ENCODE measurements around the gene DLG5. TPM values are rescaled to one million over a fixed set of nuclear protein-coding genes. Genes with fewer than 3 reads are reported as not detected.

DLG5 gene
- total RNA-seq, 1 donor from 2014 or later: 5.4 TPM

DNA sequence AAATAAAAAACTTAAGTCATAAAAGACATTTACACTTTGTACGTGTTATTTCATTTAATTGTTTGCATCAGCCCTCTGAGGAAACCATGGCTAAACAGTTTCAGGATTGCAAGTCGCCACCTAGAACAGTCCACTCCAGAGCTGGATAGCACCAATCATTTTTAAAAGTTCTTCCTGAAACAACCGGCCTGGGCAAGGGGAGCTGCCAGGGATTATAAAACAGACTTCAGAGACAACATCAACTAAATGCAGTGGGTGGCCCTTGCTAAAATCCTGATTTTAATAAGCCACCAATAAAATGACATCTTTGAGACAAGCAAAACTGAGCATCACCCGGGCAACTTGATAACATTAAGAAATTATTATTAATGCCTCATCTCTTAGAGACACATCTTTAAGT is 13.5 kb downstream of the DLG5 start:
- DNase-seq: no peak
- no peaks in the 10 kb centered on the region for H3K9me3 Mint-ChIP-seq
- no peaks in the 10 kb centered on the region for H3K4me1 Mint-ChIP-seq
- no peak overlapping the region for H3K4me3 Mint-ChIP-seq
- H3K36me3 Mint-ChIP-seq (ENCODE audit: low read depth): no peaks in the 10 kb centered on the region
- H3K27ac Mint-ChIP-seq: no peak overlapping the region
- intact Hi-C loops (cut with micrococcal nuclease): no loop called here
- H3K27me3 Mint-ChIP-seq: peaks cover 8% of the 10 kb centered on the region

DNA sequence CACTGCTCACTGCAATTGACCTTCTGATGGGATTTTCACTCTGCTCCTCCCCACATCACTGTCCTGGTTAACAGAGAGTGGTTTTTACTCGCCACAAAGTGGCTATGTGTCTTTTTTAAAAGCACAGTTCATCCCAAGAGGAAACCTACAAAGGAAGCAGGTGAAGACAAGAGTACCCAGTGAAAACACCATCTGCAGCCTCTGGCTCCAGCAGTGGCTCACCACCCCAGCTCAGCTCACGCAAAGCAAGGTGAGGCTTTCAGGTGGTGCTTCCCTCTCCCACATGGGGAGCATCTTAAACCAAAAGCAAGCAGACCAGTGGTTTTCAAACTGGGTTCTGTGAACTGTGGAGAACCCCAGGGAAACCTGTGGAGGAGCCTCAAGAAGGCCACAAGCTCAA is 14.0 kb downstream of the DLG5 start:
- Mint-ChIP-seq H3K36me3 (ENCODE audit: low read depth) (no peaks in the 10 kb centered on the region), H3K4me3 (no peak overlapping the region), H3K27me3 (peaks cover 8% of the 10 kb centered on the region), H3K9me3 (no peaks in the 10 kb centered on the region), H3K4me1 (peaks cover 2% of the 10 kb centered on the region), H3K27ac (no peak overlapping the region)
- no peak for DNase-seq
- intact Hi-C loops (cut with micrococcal nuclease): no loop called here

DNA sequence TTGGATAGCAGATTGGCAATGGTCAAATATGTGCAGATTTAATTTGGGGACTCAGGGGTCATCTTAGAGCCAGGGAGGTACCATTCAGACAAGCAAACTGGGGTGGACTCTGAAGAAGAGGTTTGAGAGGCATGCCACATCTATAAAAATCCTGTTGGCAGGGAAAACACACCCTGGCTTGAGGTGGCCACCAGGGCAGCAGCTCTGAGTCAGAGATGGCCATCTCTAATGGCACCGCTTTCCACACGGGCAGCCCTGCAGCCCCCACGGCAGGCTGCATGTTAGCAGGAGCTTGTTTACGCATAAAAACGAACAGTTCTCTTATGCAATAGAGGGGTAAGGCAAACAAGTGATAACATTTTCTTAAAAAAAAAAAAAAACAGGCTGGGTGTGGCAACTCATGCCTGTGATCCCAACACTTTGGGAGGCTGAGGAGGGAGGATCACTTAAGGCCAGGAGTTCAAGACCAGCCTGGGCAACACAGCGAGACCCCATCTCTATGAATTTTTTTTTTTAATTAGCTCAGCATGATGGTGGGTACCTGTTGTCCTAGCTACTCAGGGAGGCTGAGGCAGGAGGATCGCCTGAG is 14.9 kb downstream of the DLG5 start:
- peaks cover 2% of the 10 kb centered on the region for H3K4me1 Mint-ChIP-seq
- DNase-seq: no peak
- H3K27me3 Mint-ChIP-seq: peaks cover 8% of the 10 kb centered on the region
- no peaks in the 10 kb centered on the region for H3K36me3 Mint-ChIP-seq (ENCODE audit: low read depth)
- no peaks in the 10 kb centered on the region for H3K9me3 Mint-ChIP-seq
- H3K4me3 Mint-ChIP-seq: no peak overlapping the region
- H3K27ac Mint-ChIP-seq: no peak overlapping the region
- intact Hi-C loops (cut with micrococcal nuclease): no loop called here

DNA sequence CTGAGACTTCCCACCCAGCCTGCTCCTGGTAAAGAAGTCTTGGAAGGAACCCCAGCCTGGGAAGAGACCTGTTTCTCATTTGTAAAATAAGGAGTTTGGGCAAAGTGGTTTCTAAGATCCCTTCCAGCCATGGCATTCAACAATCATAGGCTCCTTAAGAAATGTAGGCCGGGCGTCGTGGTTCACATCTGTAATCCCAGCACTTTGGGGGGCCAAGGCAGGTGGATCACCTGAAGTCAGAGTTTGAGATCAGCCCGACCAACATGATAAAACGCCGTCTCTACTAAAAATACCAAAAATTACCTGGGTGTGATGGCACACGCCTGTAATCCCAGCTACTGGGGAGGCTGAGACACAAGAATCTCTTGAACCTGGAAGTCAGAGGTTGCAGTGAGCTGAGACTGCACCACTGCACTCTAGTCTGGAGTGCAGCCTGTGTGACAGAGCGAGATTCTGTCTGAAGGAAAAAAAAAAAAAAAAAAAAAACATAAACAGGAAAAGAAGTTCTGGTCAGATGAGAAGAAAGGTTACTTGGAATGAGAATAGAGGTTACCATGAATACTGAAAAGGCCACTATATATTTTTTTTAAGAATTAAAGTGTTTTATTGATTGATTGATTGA is 15.9 kb downstream of the DLG5 start:
- Mint-ChIP-seq H3K36me3 (ENCODE audit: low read depth) (no peaks in the 10 kb centered on the region), H3K27ac (no peak overlapping the region), H3K27me3 (peaks cover 8% of the 10 kb centered on the region), H3K4me1 (peaks cover 2% of the 10 kb centered on the region), H3K9me3 (no peaks in the 10 kb centered on the region), H3K4me3 (no peak overlapping the region)
- intact Hi-C loops (cut with micrococcal nuclease): no loop called here
- no peak for DNase-seq

DNA sequence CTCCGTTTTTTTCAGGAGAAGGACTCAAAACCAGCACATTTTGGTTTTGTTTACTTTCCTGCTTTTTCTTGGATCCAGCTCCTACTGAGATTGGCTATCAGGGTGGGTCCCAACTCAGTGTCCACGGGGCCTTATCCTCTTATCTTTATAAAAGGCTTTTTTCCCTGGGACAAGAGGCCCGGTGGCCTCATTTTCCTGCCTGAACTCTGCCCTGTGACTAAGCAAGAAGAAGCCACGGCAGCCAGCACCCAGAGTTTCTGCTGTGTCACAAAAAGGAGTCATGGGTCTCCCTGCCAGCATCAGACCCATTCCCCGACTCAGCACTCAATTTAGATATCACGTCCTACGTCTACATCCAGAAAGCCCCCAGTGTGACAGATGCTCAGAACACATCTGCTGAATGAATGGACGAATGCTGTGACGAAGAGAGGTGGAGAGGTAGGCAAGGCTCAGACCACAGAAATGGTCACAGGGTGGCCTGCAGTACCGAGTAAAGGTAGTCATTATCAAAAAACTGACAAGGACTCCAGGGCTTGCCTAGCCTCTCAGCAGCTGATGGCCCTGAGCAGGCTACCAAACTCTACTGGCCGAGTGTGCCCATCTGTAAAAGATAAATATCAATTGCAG is 16.7 kb downstream of the DLG5 start:
- Mint-ChIP-seq H3K4me1 (peaks cover 2% of the 10 kb centered on the region), H3K4me3 (no peak overlapping the region), H3K9me3 (no peaks in the 10 kb centered on the region), H3K27me3 (peaks cover 8% of the 10 kb centered on the region), H3K27ac (no peak overlapping the region), H3K36me3 (ENCODE audit: low read depth) (no peaks in the 10 kb centered on the region)
- intact Hi-C loops (cut with micrococcal nuclease): no loop called here
- DNase-seq: no peak

DNA sequence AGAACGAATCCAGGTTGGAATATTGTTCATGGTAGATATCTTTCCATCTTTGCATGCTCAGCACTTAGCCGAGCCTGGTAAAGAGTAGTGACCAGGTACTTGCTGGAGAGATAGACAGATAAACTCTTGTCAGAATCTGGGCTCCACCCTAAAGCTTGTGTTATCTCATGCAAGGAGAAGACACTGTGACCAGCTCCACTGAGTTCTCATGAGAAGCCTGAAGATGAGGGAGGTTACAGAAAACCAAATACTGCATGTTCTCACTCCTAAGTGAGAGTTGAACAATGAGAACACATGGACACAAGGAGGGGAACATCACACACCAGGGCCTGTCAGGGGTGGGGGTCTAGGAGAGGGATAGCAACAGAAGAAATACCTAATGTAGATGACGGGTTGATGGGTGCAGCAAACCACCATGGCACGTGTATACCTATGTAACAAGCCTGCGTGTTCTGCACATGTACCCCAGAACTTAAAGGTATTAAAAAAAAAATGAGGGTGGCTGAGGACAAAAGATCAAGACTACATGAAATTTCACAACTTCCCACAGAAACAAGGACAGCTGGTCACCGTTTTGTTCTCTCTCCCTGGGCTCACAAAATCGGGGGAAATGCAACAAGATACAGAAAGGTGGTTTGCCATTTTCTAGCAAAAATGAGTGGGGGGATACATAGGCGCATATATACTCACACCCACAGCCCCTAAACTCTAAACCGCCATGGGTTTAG is 17.4 kb downstream of the DLG5 start:
- Mint-ChIP-seq H3K27ac (no peak overlapping the region), H3K4me3 (no peak overlapping the region), H3K4me1 (peaks cover 2% of the 10 kb centered on the region), H3K27me3 (peaks cover 4% of the 10 kb centered on the region), H3K36me3 (ENCODE audit: low read depth) (no peaks in the 10 kb centered on the region), H3K9me3 (no peaks in the 10 kb centered on the region)
- no peak for DNase-seq
- intact Hi-C loops (cut with micrococcal nuclease): no loop called here

DNA sequence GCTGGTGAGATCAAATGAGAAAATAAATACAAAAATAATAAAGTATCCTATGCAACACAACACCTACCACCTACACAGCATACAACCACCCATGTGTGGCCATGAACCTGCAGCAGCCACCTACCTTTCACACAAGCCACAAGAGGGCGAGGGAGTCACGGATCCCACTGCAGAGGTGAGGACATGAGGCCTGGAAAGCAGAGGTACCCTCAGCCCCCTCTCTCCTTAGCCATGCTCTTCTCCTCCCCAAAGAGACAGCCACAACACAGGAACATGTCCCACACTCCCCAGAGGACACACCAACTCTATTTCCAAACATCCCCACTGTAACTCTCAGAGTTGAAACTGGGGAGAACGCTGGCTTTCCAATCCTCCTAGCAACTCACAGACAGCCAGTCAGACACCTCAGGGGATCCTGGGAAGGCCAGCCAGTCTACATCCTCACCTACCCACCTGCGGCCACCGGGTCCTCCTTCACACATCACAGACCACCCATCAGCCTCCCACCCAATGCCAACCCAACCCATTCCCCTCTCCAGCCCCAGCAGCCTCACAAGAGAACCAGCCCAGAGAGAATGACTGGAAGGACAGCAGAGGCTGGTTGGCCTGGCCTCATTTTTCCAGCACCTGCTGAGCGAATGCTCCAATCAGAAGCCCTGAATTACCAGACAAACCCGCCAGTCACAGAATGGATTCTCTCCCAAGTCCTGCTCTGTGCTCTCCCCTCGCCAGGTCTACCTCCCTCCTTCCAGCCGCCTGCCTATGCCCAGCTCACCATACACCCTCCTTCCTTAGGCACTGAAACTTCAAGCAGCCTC is 18.4 kb downstream of the DLG5 start:
- Mint-ChIP-seq H3K27ac (no peak overlapping the region), H3K9me3 (no peaks in the 10 kb centered on the region), H3K27me3 (peaks cover 4% of the 10 kb centered on the region), H3K4me3 (no peak overlapping the region), H3K36me3 (ENCODE audit: low read depth) (no peaks in the 10 kb centered on the region), H3K4me1 (peaks cover 2% of the 10 kb centered on the region)
- intact Hi-C loops (cut with micrococcal nuclease): no loop called here
- DNase-seq: no peak

DNA sequence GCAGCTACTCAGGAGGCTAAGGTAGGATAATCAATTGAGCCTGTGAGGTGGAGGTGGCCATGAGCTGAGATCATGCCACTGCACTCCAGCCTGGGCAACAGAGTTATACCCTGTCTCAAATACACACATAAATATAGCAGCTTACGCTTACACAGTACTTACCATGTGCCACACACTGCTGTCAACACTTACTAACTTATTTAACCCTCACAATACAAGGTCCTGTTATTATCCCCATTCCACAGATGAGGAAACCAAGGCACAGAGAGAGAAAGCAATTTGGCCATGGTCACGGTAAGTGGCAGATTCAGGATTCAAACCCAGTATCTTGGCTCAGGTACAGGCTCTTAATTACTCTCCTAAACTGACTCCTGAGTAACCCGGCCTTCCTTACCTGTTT is 19.1 kb downstream of the DLG5 start:
- no peak overlapping the region for H3K4me3 Mint-ChIP-seq
- no peaks in the 10 kb centered on the region for H3K9me3 Mint-ChIP-seq
- intact Hi-C loops (cut with micrococcal nuclease): no loop called here
- no peak overlapping the region for H3K27ac Mint-ChIP-seq
- H3K36me3 Mint-ChIP-seq (ENCODE audit: low read depth): no peaks in the 10 kb centered on the region
- H3K27me3 Mint-ChIP-seq: peaks cover 4% of the 10 kb centered on the region
- peaks cover 2% of the 10 kb centered on the region for H3K4me1 Mint-ChIP-seq
- no peak for DNase-seq

DNA sequence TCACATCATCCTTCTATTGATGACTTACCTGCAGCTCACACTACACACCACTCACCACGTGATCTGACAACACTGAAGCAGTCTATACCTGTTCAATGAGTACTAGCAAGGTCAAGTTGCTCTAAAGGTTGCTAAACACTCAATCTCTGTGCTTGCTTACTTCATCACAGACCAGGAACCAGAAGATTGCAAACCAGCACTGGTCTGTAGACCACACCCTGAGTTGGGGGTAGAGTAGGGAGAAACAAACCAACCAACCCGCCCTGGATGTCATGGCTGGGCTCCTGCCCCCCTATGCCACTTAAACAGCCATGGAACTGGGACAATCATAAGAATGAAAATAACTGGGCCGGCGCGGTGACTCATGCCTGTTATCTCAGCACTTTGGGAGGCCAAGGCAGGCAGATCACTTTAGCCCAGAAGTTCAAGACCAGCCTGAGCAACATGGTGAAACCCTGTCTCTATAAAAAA is 19.6 kb downstream of the DLG5 start:
- no peak for DNase-seq
- Mint-ChIP-seq H3K9me3 (no peaks in the 10 kb centered on the region), H3K4me3 (no peak overlapping the region), H3K27me3 (peaks cover 4% of the 10 kb centered on the region), H3K4me1 (peaks cover 2% of the 10 kb centered on the region), H3K36me3 (ENCODE audit: low read depth) (no peaks in the 10 kb centered on the region), H3K27ac (no peak overlapping the region)
- intact Hi-C loops (cut with micrococcal nuclease): no loop called here

DNA sequence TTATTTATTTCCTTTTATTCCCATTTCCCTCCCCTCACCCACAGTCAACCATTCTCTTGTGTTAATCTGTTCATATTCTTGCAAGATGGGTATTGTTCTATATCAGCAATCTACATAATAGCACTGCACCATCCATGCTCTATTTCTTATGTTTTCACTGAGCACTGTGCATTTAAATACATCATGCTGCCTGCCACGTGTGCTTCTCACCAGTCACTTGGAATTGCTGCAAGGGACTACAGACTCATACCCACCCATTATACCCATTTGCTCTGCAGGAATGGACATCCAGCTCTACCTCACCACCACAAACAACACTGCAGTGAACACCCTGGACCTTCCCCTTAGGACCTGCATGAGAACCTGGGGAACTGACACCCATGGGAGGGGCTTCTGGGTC is 20.8 kb downstream of the DLG5 start:
- intact Hi-C loops (cut with micrococcal nuclease): no loop called here
- Mint-ChIP-seq H3K27me3 (peaks cover 4% of the 10 kb centered on the region), H3K9me3 (no peaks in the 10 kb centered on the region), H3K36me3 (ENCODE audit: low read depth) (no peaks in the 10 kb centered on the region), H3K4me1 (peaks cover 2% of the 10 kb centered on the region), H3K27ac (no peak overlapping the region), H3K4me3 (no peak overlapping the region)
- no peak for DNase-seq

DNA sequence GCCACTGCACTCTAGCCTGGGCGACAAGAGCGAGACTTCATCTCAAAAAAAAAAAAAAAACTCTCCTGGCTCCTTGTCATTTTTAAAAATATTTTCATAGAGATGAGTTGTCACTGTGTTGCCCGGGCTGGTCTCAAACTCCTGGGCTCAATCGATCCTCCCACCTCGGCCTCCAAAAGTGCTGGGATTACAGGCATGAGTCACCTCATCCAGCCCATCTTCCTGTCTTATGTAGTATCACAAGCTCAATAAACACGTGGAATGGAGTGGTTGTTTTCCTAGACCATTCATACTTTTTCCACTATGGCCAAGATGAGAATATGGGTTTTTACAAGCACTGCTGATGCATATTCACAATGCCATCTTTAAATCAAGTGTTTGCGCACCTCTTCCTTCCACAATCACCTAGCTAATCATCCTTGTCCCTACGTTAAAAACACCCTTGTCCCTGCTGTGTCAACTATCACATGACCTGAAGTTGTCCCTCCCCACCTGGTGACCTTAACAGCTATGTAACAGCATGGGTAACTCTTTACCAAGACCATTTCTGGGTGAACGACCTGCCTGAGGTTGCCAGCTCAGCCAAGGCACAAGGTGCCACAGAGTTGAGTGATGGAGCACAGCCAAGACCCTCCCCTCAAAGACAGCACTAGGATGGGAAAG is 21.3 kb downstream of the DLG5 start:
- H3K4me3 Mint-ChIP-seq: no peak overlapping the region
- no peaks in the 10 kb centered on the region for H3K9me3 Mint-ChIP-seq
- peaks cover 2% of the 10 kb centered on the region for H3K4me1 Mint-ChIP-seq
- no peak overlapping the region for H3K27ac Mint-ChIP-seq
- no peak for DNase-seq
- intact Hi-C loops (cut with micrococcal nuclease): no loop called here
- peaks cover 4% of the 10 kb centered on the region for H3K27me3 Mint-ChIP-seq
- no peaks in the 10 kb centered on the region for H3K36me3 Mint-ChIP-seq (ENCODE audit: low read depth)

DNA sequence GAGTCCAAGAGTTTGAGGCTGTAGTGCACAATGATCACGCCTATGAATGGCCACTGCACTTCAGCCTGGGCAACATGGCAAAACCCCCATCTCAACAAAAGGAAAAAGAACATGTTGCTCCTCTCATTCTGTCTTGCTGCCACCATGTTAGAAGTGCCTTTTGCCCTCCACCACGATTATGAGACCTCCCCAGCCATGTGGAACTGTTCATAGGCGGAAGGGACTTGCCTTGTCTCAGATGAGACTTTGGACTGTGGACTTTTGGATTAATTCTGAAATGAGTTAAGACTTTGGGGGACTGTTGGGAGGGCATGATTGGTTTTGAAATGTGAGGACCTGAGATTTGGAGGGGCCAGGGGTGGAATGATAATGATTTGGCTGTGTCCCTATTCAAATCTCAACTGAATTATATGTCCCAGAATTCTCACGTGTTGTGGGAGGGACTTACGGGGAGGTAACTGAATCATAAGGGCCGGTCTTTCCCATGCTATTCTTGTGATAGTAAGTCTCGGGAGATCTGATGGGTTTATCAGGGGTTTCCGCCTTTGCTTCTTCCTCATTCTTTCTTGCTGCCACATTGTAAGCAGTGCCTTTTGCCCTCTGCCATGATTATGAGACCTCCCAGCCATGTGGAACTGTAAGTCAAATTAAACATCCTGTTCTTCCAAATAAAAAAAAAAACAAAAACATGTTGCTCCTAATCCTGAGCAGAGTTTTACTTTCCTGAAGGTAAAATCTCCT is 22.3 kb downstream of the DLG5 start:
- Mint-ChIP-seq H3K27ac (no peak overlapping the region), H3K4me3 (no peak overlapping the region), H3K27me3 (peaks cover 5% of the 10 kb centered on the region), H3K4me1 (peaks cover 2% of the 10 kb centered on the region), H3K9me3 (no peaks in the 10 kb centered on the region), H3K36me3 (ENCODE audit: low read depth) (no peaks in the 10 kb centered on the region)
- intact Hi-C loops (cut with micrococcal nuclease): no loop called here
- DNase-seq: no peak

DNA sequence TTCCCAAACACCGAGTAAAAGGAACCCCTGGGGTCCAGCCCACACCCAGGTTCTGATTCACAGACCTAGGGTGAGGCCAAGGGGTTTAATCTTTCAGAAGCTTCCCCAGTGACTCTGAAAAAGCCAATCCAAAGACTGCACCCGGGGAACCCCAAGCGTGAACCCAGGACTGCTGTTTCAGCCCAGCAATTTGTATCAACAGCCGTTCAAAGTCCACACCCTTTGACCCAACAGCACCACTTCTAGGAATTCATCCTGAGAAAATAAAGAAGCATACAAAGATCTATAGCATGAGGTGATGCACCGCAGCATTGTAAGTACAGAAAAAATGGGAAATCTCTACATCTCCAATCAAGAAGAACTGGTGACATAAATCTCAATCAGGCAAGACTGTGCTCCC is 24.4 kb downstream of the DLG5 start:
- Mint-ChIP-seq H3K27ac (no peak overlapping the region), H3K4me3 (no peak overlapping the region), H3K27me3 (peaks cover 3% of the 10 kb centered on the region), H3K36me3 (ENCODE audit: low read depth) (no peaks in the 10 kb centered on the region), H3K9me3 (no peaks in the 10 kb centered on the region), H3K4me1 (no peaks in the 10 kb centered on the region)
- no peak for DNase-seq
- intact Hi-C loops (cut with micrococcal nuclease): no loop called here

Measured in activated CD4-positive, alpha-beta T cell treated with anti-CD3 and anti-CD28 coated beads, Interleukin-2, amount 10 ng/mL, durations not matched to agents 24 days and 14 days (primary cell).